H9 (cell line): Measurements from ENCODE around the gene ANP32A. TPM values are rescaled to one million over a fixed set of nuclear protein-coding genes. Genes with fewer than 3 reads are reported as not detected.

Source experiments
- DNase-seq: peaks from one replicate; pipeline ENCODE4 v3.0.0-alpha.2; 2017
- H2AFZ ChIP-seq: one replicate; pipeline ENCODE4 v1.6.1; 2013; ENCODE audit warnings: mild to moderate bottlenecking, low read length, control low read depth, moderate library complexity
- H2AK5ac ChIP-seq: 2 replicates; pipeline ENCODE4 v1.6.1; 2013; ENCODE audit warnings: low read length, control low read depth, mixed read lengths; ENCODE audit not compliant: insufficient read length
- H2BK120ac ChIP-seq: one replicate; pipeline ENCODE4 v1.6.1; 2013; ENCODE audit warnings: low read depth, mild to moderate bottlenecking, low read length, control low read depth, inconsistent platforms; ENCODE audit not compliant: poor library complexity, severe bottlenecking
- H2BK12ac ChIP-seq: 2 replicates; pipeline ENCODE4 v1.6.1; 2013; ENCODE audit warnings: low read length, control low read depth, mixed read lengths, low read depth; ENCODE audit not compliant: insufficient read length
- H2BK15ac ChIP-seq: 2 replicates; pipeline ENCODE4 v1.6.1; 2013; ENCODE audit warnings: low read depth, low read length, control low read depth
- H2BK20ac ChIP-seq: one replicate; pipeline ENCODE4 v1.6.1; 2013; ENCODE audit warnings: low read depth, mild to moderate bottlenecking, low read length, control low read depth, inconsistent platforms; ENCODE audit not compliant: poor library complexity, severe bottlenecking
- H2BK5ac ChIP-seq: 2 replicates; pipeline ENCODE4 v1.6.1; 2013; ENCODE audit warnings: low read length, control low read depth, mixed read lengths; ENCODE audit not compliant: insufficient read length
- H3K14ac ChIP-seq: 2 replicates; pipeline ENCODE4 v1.6.1; 2013; ENCODE audit warnings: low read length, control low read depth; ENCODE audit not compliant: insufficient read depth
- H3K18ac ChIP-seq: 2 replicates; pipeline ENCODE4 v1.6.1; 2013; ENCODE audit warnings: low read depth, mild to moderate bottlenecking, mixed read lengths, low read length, control low read depth; ENCODE audit not compliant: insufficient read length
- H3K23ac ChIP-seq: 2 replicates; pipeline ENCODE4 v1.6.1; 2013; ENCODE audit warnings: low read length, control low read depth, mixed read lengths, low read depth; ENCODE audit not compliant: insufficient read length
- H3K23me2 ChIP-seq: 2 replicates; pipeline ENCODE4 v1.6.1; 2013; ENCODE audit warnings: low read depth, mild to moderate bottlenecking, mixed read lengths, low read length, control low read depth; ENCODE audit not compliant: insufficient read length, poor library complexity, severe bottlenecking
- H3K27ac ChIP-seq: 2 replicates; pipeline ENCODE4 v1.5.1; 2013; ENCODE audit warnings: low read length, control low read depth, mixed read lengths, low read depth; ENCODE audit not compliant: insufficient read length
- H3K27me3 ChIP-seq: 2 replicates; pipeline ENCODE4 v1.6.1; 2013; ENCODE audit warnings: low read length, control low read depth, inconsistent platforms; ENCODE audit not compliant: insufficient read depth
- H3K4ac ChIP-seq: 2 replicates; pipeline ENCODE4 v1.6.1; 2013; ENCODE audit warnings: low read depth, mild to moderate bottlenecking, control low read depth, inconsistent platforms, low read length, moderate library complexity
- H3K4me1 ChIP-seq: 2 replicates; pipeline ENCODE4 v1.6.1; 2013; ENCODE audit warnings: low read length, control low read depth, inconsistent platforms; ENCODE audit not compliant: insufficient read depth
- H3K4me2 ChIP-seq: 2 replicates; pipeline ENCODE4 v1.6.1; 2013; ENCODE audit warnings: low read length, control low read depth, mixed read lengths; ENCODE audit not compliant: insufficient read length, insufficient read depth
- H3K56ac ChIP-seq: 2 replicates; pipeline ENCODE4 v1.6.1; 2013; ENCODE audit warnings: low read depth, mild to moderate bottlenecking, mixed read lengths, low read length, control low read depth; ENCODE audit not compliant: insufficient read length
- H3K79me1 ChIP-seq: 2 replicates; pipeline ENCODE4 v1.6.1; 2013; ENCODE audit warnings: low read depth, mild to moderate bottlenecking, moderate library complexity, low read length, control low read depth, inconsistent platforms; ENCODE audit not compliant: insufficient read depth, poor library complexity, severe bottlenecking
- H3K79me2 ChIP-seq: 2 replicates; pipeline ENCODE4 v1.6.1; 2013; ENCODE audit warnings: low read length, control low read depth, inconsistent platforms; ENCODE audit not compliant: insufficient read depth
- H3K9ac ChIP-seq: 2 replicates; pipeline ENCODE4 v1.6.1; 2013; ENCODE audit warnings: low read length, control low read depth, mixed read lengths; ENCODE audit not compliant: insufficient read length; ENCODE audit errors: extremely low read depth
- H3K9me3 ChIP-seq: one replicate; pipeline ENCODE4 v1.6.1; 2013; ENCODE audit warnings: low read depth, low read length, inconsistent platforms; ENCODE audit not compliant: control insufficient read depth
- H3T11ph ChIP-seq: one replicate; pipeline ENCODE4 v1.6.1; 2013; ENCODE audit warnings: mild to moderate bottlenecking, low read length, control low read depth, inconsistent platforms
- H4K20me1 ChIP-seq: one replicate; pipeline ENCODE4 v1.6.1; 2013; ENCODE audit not compliant: control insufficient read depth, insufficient read length, insufficient read depth
- H4K5ac ChIP-seq: 2 replicates; pipeline ENCODE4 v1.6.1; 2013; ENCODE audit warnings: low read depth, mild to moderate bottlenecking, mixed read lengths, low read length, control low read depth; ENCODE audit not compliant: insufficient read length
- H4K8ac ChIP-seq: replicated peaks from 2 replicates; pipeline ENCODE4 v1.6.1; 2013; ENCODE audit warnings: low read length, control low read depth, mixed read lengths, low read depth; ENCODE audit not compliant: insufficient read length
- H4K91ac ChIP-seq: 2 replicates; pipeline ENCODE4 v1.6.1; 2013; ENCODE audit warnings: low read depth, mild to moderate bottlenecking, moderate library complexity, mixed read lengths, low read length, control low read depth; ENCODE audit not compliant: insufficient read length
- H3K27ac Mint-ChIP-seq, 3 experiments: 2 replicates in 2 of 3; 3 replicates in 1 of 3; pipeline ENCODE4 v1.8.0; 2020 to 2021; ENCODE audit warnings: mixed read lengths in 3 of 3, mild to moderate bottlenecking in 1 of 3, moderate library complexity in 1 of 3
- H3K27me3 Mint-ChIP-seq: 2 replicates; pipeline ENCODE4 v1.8.0; 2021; ENCODE audit warnings: low read depth, mild to moderate bottlenecking, moderate library complexity, mixed read lengths
- H3K36me3 Mint-ChIP-seq, 3 experiments: 2 replicates in 2 of 3; 3 replicates in 1 of 3; pipeline ENCODE4 v1.8.0; 2020 to 2021; ENCODE audit warnings: low read depth in 3 of 3, mixed read lengths in 3 of 3; ENCODE audit not compliant: insufficient read depth in 1 of 3
- H3K4me1 Mint-ChIP-seq, 2 experiments: 2 replicates each; pipeline ENCODE4 v1.8.0; 2020; ENCODE audit warnings: mixed read lengths in 2 of 2
- H3K4me3 Mint-ChIP-seq, 2 experiments: 2 replicates in 1 of 2; 3 replicates in 1 of 2; pipeline ENCODE4 v1.8.0; 2020 to 2021; ENCODE audit warnings: mild to moderate bottlenecking in 2 of 2, mixed read lengths in 2 of 2, moderate library complexity in 1 of 2
- H3K9me3 Mint-ChIP-seq, 2 experiments: 2 replicates in 1 of 2; 3 replicates in 1 of 2; pipeline ENCODE4 v1.8.0; 2020; ENCODE audit warnings: mild to moderate bottlenecking in 2 of 2, mixed read lengths in 2 of 2, moderate library complexity in 1 of 2
- WGBS: extraction: QIAGEN DNeasy Blood & Tissue Kit; methylation state at CpG from one replicate; pipeline ENCODE4 v1.1.7; 2013; ENCODE audit warnings: missing lambda C conversion rate, low lambda C conversion rate, mixed read lengths; ENCODE audit not compliant: insufficient read length; ENCODE audit errors: extremely low coverage; 5-methylcytosine and 5-hydroxymethylcytosine counted together
- total RNA-seq: library from RNA; stranded (reverse); gene quantifications from 2 replicates; pipeline ENCODE4 v1.2.1, GENCODE V29; 2021
- TF ChIP-seq, protein P1 (sequence below): fragments of 200-600 bp; sonication (generic); conservative IDR thresholded peaks from 3 replicates; pipeline ENCODE4 v1.8.0; 2021; ENCODE audit warnings: antibody characterized with exemption, mild to moderate bottlenecking

ANP32A gene
- total RNA-seq, 1 experiment from 2014 or later, result 318 TPM

DNA sequence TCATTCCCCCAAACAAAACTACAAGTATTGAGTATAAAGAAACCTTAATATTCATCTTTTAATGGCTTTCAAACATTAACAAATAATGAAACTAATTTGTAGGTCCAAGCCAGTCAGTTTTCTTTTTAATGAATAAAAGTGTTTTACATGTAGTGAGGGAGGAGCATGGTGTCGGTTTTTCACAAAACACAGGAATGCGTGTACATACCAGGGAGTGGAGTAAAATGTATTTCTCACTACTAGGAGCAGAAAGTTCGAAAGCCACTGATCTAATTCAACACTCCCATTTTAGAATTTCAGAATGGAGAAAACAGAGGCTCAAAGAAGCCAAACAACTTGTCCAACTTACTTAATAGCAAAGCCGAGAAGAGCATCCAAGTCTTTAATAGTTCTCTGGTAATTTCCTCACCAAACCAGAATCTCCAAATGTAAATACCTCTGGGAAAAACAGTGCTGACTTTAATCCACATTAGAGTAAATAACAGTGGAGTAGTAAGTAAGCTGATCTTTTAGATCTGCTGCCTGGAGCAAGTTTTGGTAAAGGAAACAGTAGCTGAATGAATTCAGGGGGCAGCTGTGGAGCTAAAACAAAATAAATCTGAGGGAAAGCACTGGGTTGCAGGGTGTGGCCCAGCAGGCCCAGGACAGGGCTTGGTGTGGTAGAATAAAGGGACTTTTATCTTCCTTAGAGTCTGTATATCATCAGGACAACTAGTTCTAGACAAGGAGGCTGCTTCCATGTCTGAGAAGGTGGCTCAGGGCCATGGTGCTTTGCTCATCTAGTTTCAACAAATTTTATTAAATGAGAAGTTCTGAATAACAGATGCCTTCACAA lies 7.9 kb downstream of the ANP32A start:
- Histone ChIP-seq H2BK12ac (no peak overlapping the region), H3K18ac (no peak overlapping the region), H3K27ac (no peak overlapping the region), H4K5ac (no peak overlapping the region), H3K23ac (no peak overlapping the region), H3K23me2 (peaks cover 7% of the 10 kb centered on the region), H3K56ac (no peak overlapping the region), H3K79me2 (peaks cover 77% of the 10 kb centered on the region), H2BK15ac (no peak overlapping the region), H2AFZ (no peak overlapping the region), H2BK5ac (no peak overlapping the region), H2AK5ac (no peak overlapping the region), H4K8ac (no peak overlapping the region), H3K9me3 (no peaks in the 10 kb centered on the region), H3K4me2 (no peak overlapping the region), H3T11ph (no peak overlapping the region), H3K4ac (no peak overlapping the region), H3K14ac (no peak overlapping the region), H3K9ac (no peak overlapping the region), H4K91ac (no peak overlapping the region), H2BK20ac (no peak overlapping the region), H2BK120ac (no peak overlapping the region), H3K4me1 (peaks cover 9% of the 10 kb centered on the region; the same call in 1 of the 2 replicates), H3K79me1 (peaks cover 34% of the 10 kb centered on the region), H3K27me3 (no peaks in the 10 kb centered on the region; the same call in 1 of the 2 replicates), H4K20me1 (peaks cover 7% of the 10 kb centered on the region)
- Mint-ChIP-seq H3K27ac (no peak overlapping the region; a peak in 1 of 7 replicates), H3K4me3 (no peak overlapping the region), H3K36me3 (peaks cover 15 to 45% (median 21%) of the 10 kb centered on the region in 3 experiments), H3K27me3 (0 out of 2 replicates have a peak, but pooled peaks cover 2% of the 10 kb centered on the region), H3K9me3 (no peaks in the 10 kb centered on the region), H3K4me1 (peaks cover 76 to 77% of the 10 kb centered on the region in 2 experiments)
- TF ChIP-seq, protein P1, sequence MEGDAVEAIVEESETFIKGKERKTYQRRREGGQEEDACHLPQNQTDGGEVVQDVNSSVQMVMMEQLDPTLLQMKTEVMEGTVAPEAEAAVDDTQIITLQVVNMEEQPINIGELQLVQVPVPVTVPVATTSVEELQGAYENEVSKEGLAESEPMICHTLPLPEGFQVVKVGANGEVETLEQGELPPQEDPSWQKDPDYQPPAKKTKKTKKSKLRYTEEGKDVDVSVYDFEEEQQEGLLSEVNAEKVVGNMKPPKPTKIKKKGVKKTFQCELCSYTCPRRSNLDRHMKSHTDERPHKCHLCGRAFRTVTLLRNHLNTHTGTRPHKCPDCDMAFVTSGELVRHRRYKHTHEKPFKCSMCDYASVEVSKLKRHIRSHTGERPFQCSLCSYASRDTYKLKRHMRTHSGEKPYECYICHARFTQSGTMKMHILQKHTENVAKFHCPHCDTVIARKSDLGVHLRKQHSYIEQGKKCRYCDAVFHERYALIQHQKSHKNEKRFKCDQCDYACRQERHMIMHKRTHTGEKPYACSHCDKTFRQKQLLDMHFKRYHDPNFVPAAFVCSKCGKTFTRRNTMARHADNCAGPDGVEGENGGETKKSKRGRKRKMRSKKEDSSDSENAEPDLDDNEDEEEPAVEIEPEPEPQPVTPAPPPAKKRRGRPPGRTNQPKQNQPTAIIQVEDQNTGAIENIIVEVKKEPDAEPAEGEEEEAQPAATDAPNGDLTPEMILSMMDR, result no peak
- no CpG with 5 or more reads among the region's 4 CpGs for WGBS
- DNase-seq, result no peak
